Measurements from ENCODE around the gene KBTBD3. TPM values are rescaled to one million over a fixed set of nuclear protein-coding genes. Genes with fewer than 3 reads are reported as not detected.
A peak's percentile ranks its signal among the peaks of the same experiment; 100 is the strongest.

Gene KBTBD3
- total RNA-seq, 1 donor: 4.3 TPM

DNA sequence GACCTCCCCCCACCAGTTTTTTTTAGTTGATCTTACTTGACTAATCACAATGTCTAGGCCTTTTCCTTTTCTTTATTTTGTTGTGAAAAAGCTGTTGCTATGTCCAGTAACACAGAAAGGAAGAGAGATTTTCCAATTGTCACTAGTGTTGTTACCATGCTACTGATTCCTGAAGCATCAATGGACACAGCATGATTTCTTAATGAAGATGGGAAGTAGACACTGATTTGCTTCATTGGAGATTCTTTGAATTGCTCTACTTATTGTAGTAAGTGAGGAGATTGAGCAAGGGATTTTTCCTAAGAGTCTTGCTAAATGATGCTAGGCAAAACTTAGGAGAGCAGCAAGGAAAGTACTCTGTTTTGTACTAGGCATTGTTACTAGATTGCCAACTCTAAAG, 4.9 kb upstream of the KBTBD3 start:
- no peak for DNase-seq (ENCODE audit: low read depth)
- TF ChIP-seq, protein P1, sequence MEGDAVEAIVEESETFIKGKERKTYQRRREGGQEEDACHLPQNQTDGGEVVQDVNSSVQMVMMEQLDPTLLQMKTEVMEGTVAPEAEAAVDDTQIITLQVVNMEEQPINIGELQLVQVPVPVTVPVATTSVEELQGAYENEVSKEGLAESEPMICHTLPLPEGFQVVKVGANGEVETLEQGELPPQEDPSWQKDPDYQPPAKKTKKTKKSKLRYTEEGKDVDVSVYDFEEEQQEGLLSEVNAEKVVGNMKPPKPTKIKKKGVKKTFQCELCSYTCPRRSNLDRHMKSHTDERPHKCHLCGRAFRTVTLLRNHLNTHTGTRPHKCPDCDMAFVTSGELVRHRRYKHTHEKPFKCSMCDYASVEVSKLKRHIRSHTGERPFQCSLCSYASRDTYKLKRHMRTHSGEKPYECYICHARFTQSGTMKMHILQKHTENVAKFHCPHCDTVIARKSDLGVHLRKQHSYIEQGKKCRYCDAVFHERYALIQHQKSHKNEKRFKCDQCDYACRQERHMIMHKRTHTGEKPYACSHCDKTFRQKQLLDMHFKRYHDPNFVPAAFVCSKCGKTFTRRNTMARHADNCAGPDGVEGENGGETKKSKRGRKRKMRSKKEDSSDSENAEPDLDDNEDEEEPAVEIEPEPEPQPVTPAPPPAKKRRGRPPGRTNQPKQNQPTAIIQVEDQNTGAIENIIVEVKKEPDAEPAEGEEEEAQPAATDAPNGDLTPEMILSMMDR (IDR thresholded peaks at IDR 0.05; ENCODE audit: insufficient read depth, low read length): no peak
- H3K4me3 ChIP-seq (ENCODE audit: low read depth, low read length): no peak overlapping the region

DNA sequence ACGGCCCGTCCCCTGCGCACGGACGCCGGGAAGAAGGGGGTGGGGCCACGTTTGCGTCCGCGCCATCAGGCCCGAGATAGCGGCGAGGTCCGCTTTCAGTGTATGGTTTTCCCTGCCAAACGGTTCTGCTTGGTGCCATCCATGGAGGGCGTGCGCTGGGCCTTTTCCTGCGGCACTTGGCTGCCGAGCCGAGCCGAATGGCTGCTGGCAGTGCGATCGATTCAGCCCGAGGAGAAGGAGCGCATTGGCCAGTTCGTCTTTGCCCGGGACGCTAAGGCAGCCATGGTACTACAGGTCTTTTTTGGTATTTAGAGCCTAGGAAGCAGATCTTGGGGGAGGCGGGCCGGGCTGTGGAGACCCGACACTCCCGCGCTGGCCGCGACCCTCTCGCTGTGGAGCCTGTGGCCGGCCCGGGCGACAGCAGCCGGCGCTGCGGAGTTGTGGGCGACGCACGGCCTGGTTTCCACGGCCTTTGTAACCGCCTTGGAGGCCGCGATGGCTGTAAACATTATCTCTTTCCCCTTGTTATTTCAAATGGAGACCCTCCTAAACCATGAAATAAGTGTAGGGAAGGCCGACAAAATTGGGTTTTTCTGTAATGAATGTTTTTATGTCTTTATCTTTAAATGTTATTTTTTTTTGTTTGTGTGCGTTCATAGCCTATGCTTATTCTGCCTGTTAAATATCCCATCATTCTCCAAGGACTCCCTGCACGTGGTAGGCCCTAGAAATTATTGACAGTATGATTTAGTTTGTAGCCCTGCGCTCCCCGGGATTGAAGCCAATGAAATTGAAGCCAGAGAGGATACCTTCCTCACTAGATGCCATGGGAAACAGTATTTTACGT, 685 bp upstream of the KBTBD3 start, which contains the start of gene AASDHPPT:
AASDHPPT (plus strand) TSS at position 54 of the 847 bp plus-strand sequence; CDS start at position 103, 49 bp downstream.
- TF ChIP-seq, protein P1 (IDR thresholded peaks at IDR 0.05; ENCODE audit: insufficient read depth, low read length): no peak
- H3K4me3 ChIP-seq (ENCODE audit: low read depth, low read length): peak within 1 kb of the TSS; percentile 100
- DNase-seq (ENCODE audit: low read depth): peak; percentile 46

DNA sequence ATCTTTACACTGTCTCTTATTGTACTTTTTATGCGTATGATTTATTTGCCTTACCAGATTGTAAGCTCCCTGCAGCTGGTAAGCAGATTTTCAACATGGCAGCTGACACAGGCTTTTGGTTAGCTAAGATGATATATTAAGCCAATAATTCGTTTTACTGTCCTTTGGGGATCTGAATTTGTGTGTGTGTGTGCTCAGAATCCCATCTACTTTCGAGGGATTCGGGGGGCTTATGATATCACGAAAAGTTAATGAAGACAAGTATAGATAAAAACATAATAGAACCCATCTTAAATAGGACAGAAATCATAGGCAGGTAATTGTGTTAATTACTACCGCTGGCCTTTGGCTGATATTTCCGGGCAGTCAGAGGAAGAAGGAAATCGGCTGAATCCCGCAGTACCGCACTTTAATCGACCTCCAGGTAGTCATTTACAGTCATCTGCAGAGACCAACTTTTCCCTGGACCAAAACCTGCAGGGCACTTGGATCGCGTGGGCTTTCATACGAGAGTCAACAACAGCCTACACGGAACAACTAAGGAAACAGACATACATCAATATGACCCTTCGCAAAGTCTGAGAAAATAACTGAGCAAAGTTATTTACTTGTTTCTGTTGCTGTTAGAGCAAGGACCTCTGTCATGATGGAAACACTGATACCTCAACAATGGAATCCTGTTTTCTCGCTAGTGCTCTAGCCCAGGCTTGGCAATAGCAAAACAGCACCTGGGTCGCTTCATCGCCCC, 802 bp downstream of the KBTBD3 start:
- TF ChIP-seq, protein P1 (IDR thresholded peaks at IDR 0.05; ENCODE audit: insufficient read depth, low read length): no peak
- no peak for DNase-seq (ENCODE audit: low read depth)
- peak overlapping the region; percentile 100 for H3K4me3 ChIP-seq (ENCODE audit: low read depth, low read length)

DNA sequence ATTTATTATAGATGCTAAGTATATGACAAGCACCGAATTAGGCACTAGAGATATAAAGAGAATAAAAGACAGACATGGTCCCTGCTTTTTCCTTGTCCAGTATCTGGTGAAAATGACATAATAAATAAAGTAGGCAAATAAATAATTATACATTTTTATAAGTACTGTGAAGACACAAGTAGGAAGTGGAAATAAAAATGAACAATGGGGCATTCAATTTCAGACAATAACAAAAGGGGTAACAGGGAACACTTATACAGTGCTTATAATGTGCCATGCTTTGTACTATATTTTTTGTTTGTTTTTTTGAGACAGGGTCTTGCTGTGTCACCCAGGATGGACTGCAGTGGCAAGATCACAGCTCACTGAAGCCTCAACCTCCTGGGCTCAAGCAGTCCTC, 4.3 kb downstream of the KBTBD3 start:
- DNase-seq (ENCODE audit: low read depth): no peak
- TF ChIP-seq, protein P1 (IDR thresholded peaks at IDR 0.05; ENCODE audit: insufficient read depth, low read length): no peak

DNA sequence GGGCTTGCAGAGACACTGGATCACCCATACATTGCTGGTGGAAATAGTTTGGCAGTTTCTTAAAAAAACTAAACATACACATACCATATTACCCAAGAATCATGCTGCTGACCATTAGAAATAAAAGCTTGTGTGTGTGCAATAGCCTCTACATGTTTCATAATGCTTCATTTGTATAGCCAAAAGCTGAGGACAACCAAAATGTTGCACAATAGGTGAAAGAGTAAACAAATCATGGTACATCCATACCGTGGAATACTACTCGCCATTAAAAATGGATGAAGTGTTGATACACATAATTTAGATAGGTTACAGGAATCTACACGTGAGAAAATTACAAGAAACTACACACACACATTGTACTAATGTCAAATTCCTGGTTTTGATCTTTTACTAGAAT, 6.5 kb downstream of the KBTBD3 start:
- no peak overlapping the region for H3K4me3 ChIP-seq (ENCODE audit: low read depth, low read length)
- TF ChIP-seq, protein P1 (IDR thresholded peaks at IDR 0.05; ENCODE audit: insufficient read depth, low read length): no peak
- DNase-seq (ENCODE audit: low read depth): no peak

More for the DNA sequence above, 4.3 kb downstream of the KBTBD3 start:
- H3K4me3 ChIP-seq (ENCODE audit: low read depth, low read length): no peak overlapping the region

DNA sequence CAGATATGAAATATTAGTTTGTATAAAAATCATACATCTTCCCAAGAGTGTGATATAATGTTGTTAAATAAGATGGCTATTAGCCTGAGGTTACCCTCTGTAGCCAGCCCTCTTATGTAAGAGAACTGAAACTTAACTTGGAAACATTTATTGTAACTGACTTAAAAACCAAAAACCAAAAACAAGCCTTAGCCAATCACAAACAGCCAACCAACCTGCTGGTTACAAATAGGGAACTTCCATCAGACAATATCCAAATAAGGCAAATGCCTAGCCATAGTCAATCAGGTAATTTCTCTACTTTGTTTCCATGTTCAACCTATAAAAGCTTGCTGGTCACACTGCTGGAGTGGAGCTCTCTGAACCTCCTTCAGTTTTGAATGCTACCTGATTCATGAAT, 14.1 kb downstream of the KBTBD3 start:
- no peak overlapping the region for H3K4me3 ChIP-seq (ENCODE audit: low read depth, low read length)
- TF ChIP-seq, protein P1 (IDR thresholded peaks at IDR 0.05; ENCODE audit: insufficient read depth, low read length): no peak
- DNase-seq (ENCODE audit: low read depth): no peak
